Psoas muscle (tissue), 8 donors: ENCODE data around the gene SERPINB6. TPM values are rescaled to one million over a fixed set of nuclear protein-coding genes. Genes with fewer than 3 reads are reported as not detected.
A peak's percentile ranks its signal among the peaks of the same experiment; 100 is the strongest.

Source experiments
- ATAC-seq, 4 donors: fragments of 200-7000 bp; cut with Tn5 transposase; one replicate each; pipeline ENCODE4 v1.9.1; 2020; ENCODE audit warnings: moderate library complexity in 3 of 4, mild to moderate bottlenecking in 2 of 4
- DNase-seq, 2 donors: peaks; one replicate each; pipeline ENCODE4 v3.0.0-alpha.2; 2020
- H3K27ac ChIP-seq: fragments of 200-600 bp; one replicate; pipeline ENCODE4 v1.8.0; 2022
- H3K27me3 ChIP-seq, 3 donors: fragments of 200-600 bp in 1 of 3; one replicate each; pipeline versions ENCODE4 v1.6.1 to v1.8.0; 2013 to 2022; ENCODE audit warnings: low read length in 2 of 3, mild to moderate bottlenecking in 2 of 3, moderate library complexity in 1 of 3; ENCODE audit not compliant: insufficient read depth in 3 of 3
- H3K36me3 ChIP-seq, 2 donors: fragments of 200-600 bp in 1 of 2; one replicate each; pipeline versions ENCODE4 v1.6.1 to v1.8.0; 2013 to 2022; ENCODE audit warnings: low read depth in 1 of 2, mild to moderate bottlenecking in 1 of 2, moderate library complexity in 1 of 2; ENCODE audit not compliant: insufficient read depth in 1 of 2
- H3K4me1 ChIP-seq: fragments of 200-600 bp; one replicate; pipeline ENCODE4 v1.8.0; 2022
- H3K4me3 ChIP-seq: fragments of 200-600 bp; one replicate; pipeline ENCODE4 v1.8.0; 2022; ENCODE audit warnings: mild to moderate bottlenecking
- H3K9me3 ChIP-seq: fragments of 200-600 bp; one replicate; pipeline ENCODE4 v1.8.0; 2022
- CTCF ChIP-seq: fragments of 200-600 bp; IDR thresholded peaks from one replicate; pipeline ENCODE4 v1.8.0; 2022; ENCODE audit warnings: antibody characterized with exemption
- WGBS, 3 donors: extraction: QIAGEN DNeasy Blood & Tissue Kit; methylation state at CpG; one replicate each; pipeline versions ENCODE4 v1.1.6 to v1.1.7; 2013; 5-methylcytosine and 5-hydroxymethylcytosine counted together
- intact Hi-C, 2 donors: fragments of 100-400 bp; cut with DNase I; formaldehyde crosslinking; loops; one replicate each; pipeline versions ENCODE4 v1.11.0 to v1.14.2; 2022
- polyA plus RNA-seq, 3 donors: library from polyadenylated mRNA; stranded (reverse); fragments of 200-250 nt; gene quantifications; one replicate each; pipeline ENCODE4 v1.2.3, GENCODE V29; 2013
- total RNA-seq, 4 donors: library from RNA; stranded (reverse); fragmentation: NEBNext Ultra II Directional in 2 of 4; extraction: Animal tissue kit (Norgen Biotek cat#: 25700) in 2 of 4; gene quantifications; one replicate each; pipeline versions ENCODE4 v1.2.1 to v1.2.4, GENCODE V29; 2021 to 2023
- donor health status: healthy with polysubstance abuse.
- donor health status: DM: no; HTN: no; CAD: no; lungs with moderate emphysema.
- donor health status: Bipolar disorder and iron deficiency.
- donor health status: healthy.
- donor health status: DM: yes; HTN: yes; CAD: no.
- donor health status: DM: no; HTN: no; CAD: no.
- donor health status: DM: no; HTN: no; CAD: no.
- donor health status: DM: yes; HTN: yes; CAD: no.

The SERPINB6 gene
- total and polyA plus RNA-seq, 7 donors: 92.3 to 239 (median 165) TPM

- H3K27me3 ChIP-seq: no peaks in the 10 kb centered on the region
- WGBS, 3 donors: 90 to 94% (median 90%) methylated on average over 12 of the region's 12 CpGs
- no peak for TF ChIP-seq CTCF
- intact Hi-C loops: loop anchor here in 1 of 2 donors (2.0 kb wide), 1 partner anchor 36 kb away; no protein-coding TSS in a partner anchor
- peak overlapping the region; percentile 71 for H3K27ac ChIP-seq
- H3K9me3 ChIP-seq: no peaks in the 10 kb centered on the region
- H3K4me1 ChIP-seq: peaks cover 24% of the 10 kb centered on the region
- peak overlapping the region; percentile 28 for H3K4me3 ChIP-seq
- no peak for DNase-seq
- no peak for ATAC-seq
- H3K36me3 ChIP-seq: peaks cover 0 to 58% of the 10 kb centered on the region in 2 donors
Measured at GRCh38 chr6:2953098-2953497, 18.3 kb downstream of the SERPINB6 start.

GRCh38 chr6:2952557-2953095, 18.7 kb downstream of the SERPINB6 start:
- Histone ChIP-seq H3K36me3 (peaks cover 0 to 62% of the 10 kb centered on the region in 2 donors), H3K27me3 (no peaks in the 10 kb centered on the region), H3K27ac (peak overlapping the region; percentile 71), H3K9me3 (no peaks in the 10 kb centered on the region), H3K4me1 (peaks cover 19% of the 10 kb centered on the region), H3K4me3 (peak overlapping the region; percentile 28)
- DNase-seq: peak; percentile 80 to 86
- intact Hi-C loops: loop anchor here (1.0 to 2.0 kb wide), 2 partner anchors 36 to 37 kb away; no protein-coding TSS in a partner anchor
- ATAC-seq: peak; percentile 79 to 87 (median 82)
- WGBS, 3 donors: 17% methylated on average over 23 to 27 of the region's 27 CpGs
- TF ChIP-seq CTCF: peak; percentile 91

- intact Hi-C loops: loop anchor here (1.0 to 2.0 kb wide), 2 partner anchors 37 to 38 kb away; no protein-coding TSS in a partner anchor
- Histone ChIP-seq H3K27ac (no peak overlapping the region), H3K27me3 (no peaks in the 10 kb centered on the region), H3K4me3 (no peak overlapping the region), H3K9me3 (no peaks in the 10 kb centered on the region), H3K4me1 (peaks cover 16% of the 10 kb centered on the region), H3K36me3 (peaks cover 0 to 62% of the 10 kb centered on the region in 2 donors)
- DNase-seq (peak in 1 of 2 donors; percentile 38), ATAC-seq (no peak)
- TF ChIP-seq CTCF: no peak
- WGBS, 3 donors: 83 to 93% (median 91%) methylated on average over 8 of the region's 8 CpGs
Measured at GRCh38 chr6:2951728-2952127, 19.6 kb downstream of the SERPINB6 start.

GRCh38 chr6:2950713-2951112, 20.7 kb downstream of the SERPINB6 start:
- H3K4me3 ChIP-seq: no peak overlapping the region
- no peaks in the 10 kb centered on the region for H3K27me3 ChIP-seq
- intact Hi-C loops: no loop called here
- ATAC-seq: no peak
- 73 to 94% (median 75%) methylated on average over 12 of the region's 12 CpGs for WGBS, 3 donors
- TF ChIP-seq CTCF: no peak
- no peak overlapping the region for H3K27ac ChIP-seq
- no peaks in the 10 kb centered on the region for H3K9me3 ChIP-seq
- peaks cover 18% of the 10 kb centered on the region for H3K4me1 ChIP-seq
- peaks cover 0 to 56% of the 10 kb centered on the region in 2 donors for H3K36me3 ChIP-seq
- no peak for DNase-seq
